Caki2 (cell line): Measurements from ENCODE around the gene GPR37. TPM values are rescaled to one million over a fixed set of nuclear protein-coding genes. Genes with fewer than 3 reads are reported as not detected.

ENCODE experiments used
- DNase-seq: peaks from one replicate; pipeline ENCODE4 v3.0.0-alpha.2; 2015; ENCODE audit warnings: low read depth
- in situ Hi-C: cut with HindIII; loops from 2 replicates; pipeline ENCODE4 v1.10.0; 2016; ENCODE audit warnings: low sequenced_read_pairs, low pct_unique_long_range_greater_than_20kb, mixed read lengths
- total RNA-seq: library from RNA; depleted of rRNA; stranded (reverse); fragments of >200 nt; shearing (Covaris generic); gene quantifications from 2 replicates; pipeline ENCODE4 v1.2.3, GENCODE V29; 2014; ENCODE audit warnings: low replicate concordance

GPR37 gene
- total RNA-seq, 1 experiment from 2014 or later = not detected

GRCh38 chr7:124754576-124755268, 10.9 kb downstream of the GPR37 start:
- no peak for DNase-seq
- in situ Hi-C loops = no loop called here

- in situ Hi-C loops = no loop called here
- no peak for DNase-seq
Observed at GRCh38 chr7:124752310-124752709, 13.3 kb downstream of the GPR37 start.

- no peak for DNase-seq
- in situ Hi-C loops = no loop called here
Observed at GRCh38 chr7:124751027-124751426, 14.6 kb downstream of the GPR37 start.

- in situ Hi-C loops = no loop called here
- no peak for DNase-seq
Observed at GRCh38 chr7:124747072-124747471, 18.5 kb downstream of the GPR37 start.

- in situ Hi-C loops = no loop called here
- no peak for DNase-seq
Observed at GRCh38 chr7:124738639-124739038, 27.0 kb downstream of the GPR37 start.

GRCh38 chr7:124737760-124738300, 27.8 kb downstream of the GPR37 start:
- DNase-seq = no peak
- in situ Hi-C loops = no loop called here

GRCh38 chr7:124728610-124729009, 37.0 kb downstream of the GPR37 start:
- DNase-seq = no peak
- in situ Hi-C loops = no loop called here

- DNase-seq = no peak
- in situ Hi-C loops = no loop called here
Observed at GRCh38 chr7:124724507-124725192, 40.9 kb downstream of the GPR37 start.

GRCh38 chr7:124724079-124724478, 41.5 kb downstream of the GPR37 start:
- no peak for DNase-seq

GRCh38 chr7:124723012-124723411, 42.6 kb downstream of the GPR37 start:
- in situ Hi-C loops = no loop called here
- DNase-seq = peak; percentile 40

More at GRCh38 chr7:124724079-124724478, 41.5 kb downstream of the GPR37 start:
- in situ Hi-C loops = no loop called here

GRCh38 chr7:124722292-124722691, 43.3 kb downstream of the GPR37 start:
- in situ Hi-C loops = no loop called here
- no peak for DNase-seq

- in situ Hi-C loops = no loop called here
- no peak for DNase-seq
Observed at GRCh38 chr7:124720195-124720594, 45.4 kb downstream of the GPR37 start.

- in situ Hi-C loops = no loop called here
- DNase-seq = no peak
Observed at GRCh38 chr7:124718032-124718766, 47.4 kb downstream of the GPR37 start.

- in situ Hi-C loops = no loop called here
Observed at GRCh38 chr7:124716894-124717293, 48.7 kb downstream of the GPR37 start.

GRCh38 chr7:124713086-124713485, 52.5 kb downstream of the GPR37 start:
- DNase-seq = no peak
- in situ Hi-C loops = no loop called here

More at GRCh38 chr7:124716894-124717293, 48.7 kb downstream of the GPR37 start:
- DNase-seq = no peak

GRCh38 chr7:124712017-124712416, 53.6 kb downstream of the GPR37 start:
- DNase-seq = no peak
- in situ Hi-C loops = no loop called here

GRCh38 chr7:124702385-124702784, 63.2 kb downstream of the GPR37 start:
- in situ Hi-C loops = no loop called here
- DNase-seq = no peak

GRCh38 chr7:124701955-124702354, 63.6 kb downstream of the GPR37 start:
- DNase-seq = no peak
- in situ Hi-C loops = no loop called here

- DNase-seq = no peak
- in situ Hi-C loops = no loop called here
Observed at GRCh38 chr7:124700655-124701054, 64.9 kb downstream of the GPR37 start.
